ENCODE measurements around the gene MTARC1. TPM values are rescaled to one million over a fixed set of nuclear protein-coding genes. Genes with fewer than 3 reads are reported as not detected.
A peak's percentile ranks its signal among the peaks of the same experiment; 100 is the strongest.

Gene MTARC1
- total RNA-seq, 4 donors from 2014 or later: 10.0 to 28.8 (median 16.6) TPM

- DNase-seq: no peak
- Histone ChIP-seq H3K9me3 (no peaks in the 10 kb centered on the region), H3K4me3 (peak overlapping the region in 1 of 4 donors; percentile 22), H3K4me1 (peaks cover 18 to 42% (median 23%) of the 10 kb centered on the region in 4 donors), H3K27ac (peak overlapping the region in 3 of 4 donors; percentile 3 to 56 (median 13)), H3K27me3 (no peaks in the 10 kb centered on the region), H3K36me3 (no peaks in the 10 kb centered on the region)
- TF ChIP-seq POLR2A (IDR thresholded peaks at IDR 0.05) (no peak), POLR2AphosphoS5 (IDR thresholded peaks at IDR 0.05) (no peak), EP300 (IDR thresholded peaks at IDR 0.05; ENCODE audit: low read depth) (no peak), CTCF (IDR thresholded peaks at IDR 0.05) (no peak)
- 42 to 50% methylated on average over 6 of the region's 6 CpGs for WGBS, 2 donors (ENCODE audit: low coverage in 1 of 2)
- in situ Hi-C loops (cut with MboI; ENCODE audit: low pct_ligation_motif_present in 1 of 4, low pct_unique_long_range_greater_than_20kb in 1 of 4, low sequenced_read_pairs in 3 of 4): no loop called here
- intact Hi-C loops (cut with DNase I; ENCODE audit: low total_unique reads): no loop called here
Measured at GRCh38 chr1:220750131-220750515, 36.6 kb upstream of the MTARC1 start.

- Histone ChIP-seq H3K4me1 (peaks cover 18 to 42% (median 23%) of the 10 kb centered on the region in 4 donors), H3K9me3 (no peaks in the 10 kb centered on the region), H3K27me3 (no peaks in the 10 kb centered on the region), H3K36me3 (peaks cover 0 to 8% (median 4%) of the 10 kb centered on the region in 4 donors), H3K4me3 (no peak overlapping the region), H3K27ac (peak overlapping the region; percentile 3 to 56 (median 34))
- WGBS, 2 donors (ENCODE audit: low coverage in 1 of 2): 70% methylated on average over 2 of the region's 2 CpGs; no CpG with 5 or more reads in 1 of the 2 donors
- in situ Hi-C loops (cut with MboI; ENCODE audit: low pct_ligation_motif_present in 1 of 4, low pct_unique_long_range_greater_than_20kb in 1 of 4, low sequenced_read_pairs in 3 of 4) (no loop called here), intact Hi-C loops (cut with DNase I; ENCODE audit: low total_unique reads) (no loop called here)
- DNase-seq: peak; percentile 49
- TF ChIP-seq POLR2AphosphoS5 (IDR thresholded peaks at IDR 0.05): peak in 1 of 3 donors; percentile 11
- TF ChIP-seq EP300 (IDR thresholded peaks at IDR 0.05; ENCODE audit: low read depth): no peak
Measured at GRCh38 chr1:220751111-220751510, 35.6 kb upstream of the MTARC1 start.

GRCh38 chr1:220754212-220754917 is 32.3 kb upstream of the MTARC1 start:
- 94 to 97% methylated on average over 6 of the region's 6 CpGs for WGBS, 2 donors (ENCODE audit: low coverage in 1 of 2)
- intact Hi-C loops (cut with DNase I; ENCODE audit: low total_unique reads) (no loop called here), in situ Hi-C loops (cut with MboI; ENCODE audit: low pct_ligation_motif_present in 1 of 4, low pct_unique_long_range_greater_than_20kb in 1 of 4, low sequenced_read_pairs in 3 of 4) (no loop called here)
- no peak overlapping the region for H3K27ac ChIP-seq
- no peak for TF ChIP-seq CTCF (IDR thresholded peaks at IDR 0.05)
- no peak for TF ChIP-seq POLR2AphosphoS5 (IDR thresholded peaks at IDR 0.05)
- no peak for TF ChIP-seq POLR2A (IDR thresholded peaks at IDR 0.05)
- no peak for TF ChIP-seq EP300 (IDR thresholded peaks at IDR 0.05; ENCODE audit: low read depth)
- no peaks in the 10 kb centered on the region for H3K27me3 ChIP-seq
- H3K4me1 ChIP-seq: peaks cover 11 to 30% (median 19%) of the 10 kb centered on the region in 4 donors
- H3K36me3 ChIP-seq: peaks cover 0 to 18% (median 4%) of the 10 kb centered on the region in 4 donors
- DNase-seq: no peak
- H3K4me3 ChIP-seq: no peak overlapping the region
- H3K9me3 ChIP-seq: no peaks in the 10 kb centered on the region

- DNase-seq: no peak
- in situ Hi-C loops (cut with MboI; ENCODE audit: low pct_ligation_motif_present in 1 of 4, low pct_unique_long_range_greater_than_20kb in 1 of 4, low sequenced_read_pairs in 3 of 4) (no loop called here), intact Hi-C loops (cut with DNase I; ENCODE audit: low total_unique reads) (no loop called here)
- 91% methylated on average over 4 of the region's 4 CpGs; no CpG with 5 or more reads in 1 of the 2 donors for WGBS, 2 donors (ENCODE audit: low coverage in 1 of 2)
- Histone ChIP-seq H3K27me3 (no peaks in the 10 kb centered on the region), H3K36me3 (peaks cover 0 to 18% (median 4%) of the 10 kb centered on the region in 4 donors), H3K27ac (no peak overlapping the region), H3K4me1 (peaks cover 11 to 25% (median 16%) of the 10 kb centered on the region in 4 donors), H3K4me3 (no peak overlapping the region), H3K9me3 (no peaks in the 10 kb centered on the region)
- no peak for TF ChIP-seq EP300 (IDR thresholded peaks at IDR 0.05; ENCODE audit: low read depth)
- TF ChIP-seq POLR2AphosphoS5 (IDR thresholded peaks at IDR 0.05): no peak
- no peak for TF ChIP-seq CTCF (IDR thresholded peaks at IDR 0.05)
- no peak for TF ChIP-seq POLR2A (IDR thresholded peaks at IDR 0.05)
Measured at GRCh38 chr1:220754918-220755295, 31.8 kb upstream of the MTARC1 start.
